ENCODE data around the gene CLEC3B. TPM values are rescaled to one million over a fixed set of nuclear protein-coding genes. Genes with fewer than 3 reads are reported as not detected.

The CLEC3B gene
- total RNA-seq, 1 donor from 2014 or later = 3.1 TPM

- ATAC-seq = no peak
Measured at GRCh38 chr3:45003859-45004258, 22.2 kb upstream of the CLEC3B start.

- ATAC-seq = no peak
Measured at GRCh38 chr3:45007091-45007490, 19.0 kb upstream of the CLEC3B start.

- peak; percentile 72 for ATAC-seq
Measured at GRCh38 chr3:45008117-45008516, 18.0 kb upstream of the CLEC3B start.

- ATAC-seq = no peak
Measured at GRCh38 chr3:45009868-45010267, 16.2 kb upstream of the CLEC3B start.

- ATAC-seq = no peak
Measured at GRCh38 chr3:45010811-45011333, 15.2 kb upstream of the CLEC3B start.

GRCh38 chr3:45011756-45012508 is 14.2 kb upstream of the CLEC3B start:
- ATAC-seq = no peak

- ATAC-seq = no peak
Measured at GRCh38 chr3:45012577-45012976, 13.5 kb upstream of the CLEC3B start.

- no peak for ATAC-seq
Measured at GRCh38 chr3:45016916-45017315, 9.2 kb upstream of the CLEC3B start.

- ATAC-seq = no peak
Measured at GRCh38 chr3:45017821-45018220, 8.3 kb upstream of the CLEC3B start.

GRCh38 chr3:45020534-45020933 is 5.6 kb upstream of the CLEC3B start:
- ATAC-seq = no peak

GRCh38 chr3:45021524-45022297 is 4.4 kb upstream of the CLEC3B start:
- ATAC-seq = no peak

GRCh38 chr3:45023675-45024074 is 2.4 kb upstream of the CLEC3B start:
- ATAC-seq = no peak

- no peak for ATAC-seq
Measured at GRCh38 chr3:45024542-45025255, 1.4 kb upstream of the CLEC3B start.

GRCh38 chr3:45026957-45027356 is 854 bp downstream of the CLEC3B start:
- no peak for ATAC-seq

GRCh38 chr3:45027441-45027840 is 1.3 kb downstream of the CLEC3B start:
- no peak for ATAC-seq

GRCh38 chr3:45029216-45029615 is 3.1 kb downstream of the CLEC3B start:
- no peak for ATAC-seq

- ATAC-seq = no peak
Measured at GRCh38 chr3:45029661-45030060, 3.6 kb downstream of the CLEC3B start.

- ATAC-seq = no peak
Measured at GRCh38 chr3:45031531-45031930, 5.4 kb downstream of the CLEC3B start.

- no peak for ATAC-seq
Measured at GRCh38 chr3:45032113-45032512, 6.0 kb downstream of the CLEC3B start.

- ATAC-seq = no peak
Measured at GRCh38 chr3:45033791-45034190, 7.7 kb downstream of the CLEC3B start.

- no peak for ATAC-seq
Measured at GRCh38 chr3:45034612-45035252, 8.6 kb downstream of the CLEC3B start.

- ATAC-seq = no peak
Measured at GRCh38 chr3:45035441-45036301, 9.6 kb downstream of the CLEC3B start.
